Ovary (tissue), 9 donors: Measurements from ENCODE around the gene NAMPT. TPM values are rescaled to one million over a fixed set of nuclear protein-coding genes. Genes with fewer than 3 reads are reported as not detected.

Experiments
- DNase-seq, 5 donors: peaks; one replicate each; pipeline ENCODE4 v3.0.0-alpha.2; 2019 to 2020
- H3K27ac ChIP-seq, 2 donors: fragments of 200-600 bp; one replicate each; pipeline versions ENCODE4 v1.5.1 to v1.8.0; 2019 to 2022
- H3K27me3 ChIP-seq: fragments of 200-600 bp; one replicate; pipeline ENCODE4 v1.8.0; 2022
- H3K36me3 ChIP-seq: fragments of 200-600 bp; sonication (generic); one replicate; pipeline ENCODE4 v1.5.1; 2019
- H3K4me1 ChIP-seq: one replicate; pipeline ENCODE4 v1.8.1; 2013; ENCODE audit warnings: mild to moderate bottlenecking, moderate library complexity; ENCODE audit not compliant: insufficient read depth
- H3K4me3 ChIP-seq: fragments of 200-600 bp; sonication (generic); one replicate; pipeline ENCODE4 v1.5.1; 2017
- H3K9me3 ChIP-seq, 2 donors: fragments of 200-600 bp in 1 of 2; sonication (generic) in 1 of 2; one replicate each; pipeline versions ENCODE4 v1.5.1 to v1.8.1; 2013 to 2019; ENCODE audit warnings: mild to moderate bottlenecking in 1 of 2, moderate library complexity in 1 of 2
- CTCF ChIP-seq, 3 donors: fragments of 450-650 bp in 2 of 3; fragments of 200-600 bp in 1 of 3; IDR thresholded peaks; one replicate each; pipeline versions ENCODE4 v1.5.1 to v1.8.0; 2016 to 2022; ENCODE audit warnings: antibody characterized with exemption in 3 of 3, mild to moderate bottlenecking in 1 of 3
- EP300 ChIP-seq: sonication (generic); formaldehyde crosslinking; IDR thresholded peaks from one replicate; pipeline ENCODE4 v1.6.1; 2017; ENCODE audit warnings: antibody characterized with exemption
- POLR2A ChIP-seq: fragments of 450-650 bp; IDR thresholded peaks from one replicate; pipeline ENCODE4 v1.6.1; 2017; ENCODE audit warnings: antibody characterized with exemption, mild to moderate bottlenecking, moderate library complexity
- WGBS, 3 donors: extraction: QIAGEN DNeasy Blood & Tissue Kit in 1 of 3; methylation state at CpG; one replicate each; pipeline versions ENCODE4 v1.1.5 to v1.1.7; 2013 to 2017; 5-methylcytosine and 5-hydroxymethylcytosine counted together
- intact Hi-C, 4 donors: fragments of 100-400 bp; cut with DNase I; formaldehyde crosslinking; loops; one replicate each; pipeline versions ENCODE4 v1.11.0 to v1.15.1; 2022 to 2023
- polyA plus RNA-seq, 2 donors: library from polyadenylated mRNA; stranded (reverse); fragments of 200-250 nt in 1 of 2; fragments of 350-450 nt in 1 of 2; fragmentation: Illumina TruSeq in 1 of 2; extraction: RNeasy Lipid Tissue Mini Kit (QIAGEN cat#74804) in 1 of 2; gene quantifications; one replicate each; pipeline ENCODE4 v1.2.3, GENCODE V29; 2013 to 2014
- total RNA-seq, 7 donors: library from RNA; depleted of rRNA in 2 of 7; stranded (reverse); fragments of >200 nt in 2 of 7; fragmentation: NEBNext Ultra II Directional in 3 of 7; extraction: Animal tissue kit (Norgen Biotek cat#: 25700) in 3 of 7; gene quantifications; one replicate each; pipeline versions ENCODE4 v1.1.0 to v1.2.4, GENCODE V29; 2016 to 2023
- donor health status: DM: no; HTN: no; CAD: no; lungs with moderate emphysema.
- donor health status: DM: no; HTN: no; CAD: no.
- donor health status: Bipolar disorder and iron deficiency.
- donor health status: DM: yes; HTN: yes; CAD: no.
- donor health status: DM: no; HTN: no; CAD: no.
- donor health status: DM: yes; HTN: yes; CAD: no.

NAMPT gene
- total and polyA plus RNA-seq, 9 donors: 39.5 to 609 (median 159) TPM

DNA sequence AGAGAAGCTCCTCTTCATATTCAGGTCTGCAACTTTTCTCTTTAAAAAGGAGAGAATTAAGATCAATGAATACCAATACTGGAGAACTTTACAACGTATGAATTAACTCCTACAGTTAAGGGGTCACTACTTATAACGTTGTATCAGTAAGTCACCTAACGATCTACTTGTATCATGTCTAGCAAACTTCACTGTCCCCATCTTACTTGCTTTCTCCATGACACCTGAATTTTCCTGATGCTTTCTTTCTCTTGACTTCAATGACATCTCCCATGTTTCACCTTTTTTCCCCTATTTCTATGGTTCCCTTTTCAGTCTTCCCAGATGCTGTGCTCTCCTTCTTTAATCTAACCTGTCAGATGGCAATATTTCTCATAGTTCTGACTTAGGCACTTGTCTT, 19.6 kb downstream of the NAMPT start:
- no peak for DNase-seq
- intact Hi-C loops: no loop called here
- Histone ChIP-seq H3K36me3 (no peaks in the 10 kb centered on the region), H3K4me3 (no peak overlapping the region), H3K27me3 (no peaks in the 10 kb centered on the region), H3K4me1 (no peaks in the 10 kb centered on the region), H3K27ac (no peak overlapping the region), H3K9me3 (no peaks in the 10 kb centered on the region)
- TF ChIP-seq POLR2A: no peak
- TF ChIP-seq CTCF (IDR thresholded peaks at IDR 0.05): no peak
- no peak for TF ChIP-seq EP300
- 93 to 98% (median 95%) methylated on average over 3 of the region's 3 CpGs for WGBS, 3 donors

DNA sequence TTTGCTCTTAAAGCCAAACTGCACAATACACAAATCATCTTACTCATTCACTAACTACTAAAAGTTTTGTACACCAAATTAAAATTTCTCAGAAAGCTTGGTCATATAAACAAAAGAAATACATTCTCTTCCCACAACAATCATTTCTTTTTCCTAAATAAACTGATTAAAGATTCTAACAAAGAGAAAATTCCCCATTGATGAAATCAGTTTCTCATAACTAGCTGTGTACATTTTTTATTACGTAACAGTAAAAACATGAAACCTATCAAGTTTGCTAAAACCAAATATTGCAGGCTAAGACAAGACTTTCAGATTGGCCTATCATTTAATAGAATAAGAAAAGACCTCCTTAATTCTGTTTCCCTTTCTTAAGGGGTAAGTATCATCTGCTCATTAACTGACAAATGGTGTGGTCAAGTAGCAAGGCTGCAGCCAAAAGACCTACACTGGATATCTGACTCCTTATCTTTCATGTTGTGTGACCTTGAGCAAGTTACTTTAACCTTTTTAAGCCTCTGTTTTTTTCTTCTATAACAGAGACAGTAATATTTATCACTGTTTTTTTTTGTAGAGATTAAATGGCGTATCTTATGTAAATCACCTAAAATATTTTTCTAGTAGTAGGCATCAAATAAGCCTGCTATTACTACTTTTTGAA, 22.4 kb downstream of the NAMPT start:
- no peak for TF ChIP-seq CTCF (IDR thresholded peaks at IDR 0.05)
- TF ChIP-seq POLR2A: no peak
- no peak for TF ChIP-seq EP300
- 41 to 74% (median 58%) methylated on average over 2 of the region's 2 CpGs for WGBS, 3 donors
- Histone ChIP-seq H3K4me3 (no peak overlapping the region), H3K4me1 (no peaks in the 10 kb centered on the region), H3K36me3 (no peaks in the 10 kb centered on the region), H3K9me3 (no peaks in the 10 kb centered on the region), H3K27me3 (no peaks in the 10 kb centered on the region), H3K27ac (no peak overlapping the region)
- intact Hi-C loops: no loop called here
- no peak for DNase-seq

DNA sequence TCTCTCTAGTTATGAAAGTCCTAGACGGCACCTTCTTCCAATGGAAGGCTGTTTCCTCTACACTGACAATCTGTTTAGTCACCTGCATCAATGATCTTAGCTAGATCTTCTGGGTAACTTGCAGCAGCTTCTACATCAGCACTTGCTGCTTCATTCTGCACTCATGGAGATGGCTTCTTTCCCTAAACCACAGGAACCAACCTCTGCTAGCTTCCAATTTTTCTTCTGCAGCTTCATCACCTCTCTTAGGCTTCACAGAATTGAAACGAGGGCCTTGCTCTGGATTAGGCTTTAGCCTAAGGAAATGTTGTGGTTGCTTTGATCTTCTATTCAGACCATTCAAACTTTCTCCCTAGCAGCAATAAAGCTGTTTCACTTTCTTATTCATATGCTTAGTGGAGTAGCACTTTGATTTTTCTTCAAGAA, 24.6 kb downstream of the NAMPT start:
- no peaks in the 10 kb centered on the region for H3K36me3 ChIP-seq
- H3K27me3 ChIP-seq: no peaks in the 10 kb centered on the region
- no peak overlapping the region for H3K27ac ChIP-seq
- TF ChIP-seq CTCF (IDR thresholded peaks at IDR 0.05): no peak
- no peak overlapping the region for H3K4me3 ChIP-seq
- no peaks in the 10 kb centered on the region for H3K4me1 ChIP-seq
- H3K9me3 ChIP-seq: no peaks in the 10 kb centered on the region
- WGBS, 3 donors: 67 to 76% (median 74%) methylated on average over 2 of the region's 2 CpGs
- DNase-seq: no peak
- intact Hi-C loops: no loop called here

GRCh38 chr7:106258789-106259188, 26.0 kb downstream of the NAMPT start:
- Histone ChIP-seq H3K9me3 (no peaks in the 10 kb centered on the region), H3K4me1 (no peaks in the 10 kb centered on the region), H3K36me3 (no peaks in the 10 kb centered on the region), H3K4me3 (no peak overlapping the region), H3K27ac (no peak overlapping the region), H3K27me3 (no peaks in the 10 kb centered on the region)
- TF ChIP-seq POLR2A: no peak
- no peak for TF ChIP-seq EP300
- no peak for TF ChIP-seq CTCF (IDR thresholded peaks at IDR 0.05)
- no peak for DNase-seq
- intact Hi-C loops: no loop called here
- WGBS, 3 donors: 83 to 92% (median 91%) methylated on average over 7 of the region's 7 CpGs
